ENCODE results near the gene HS2ST1.

The HS2ST1 gene

GRCh38 chr1:87136607-87137341 lies 222.3 kb downstream of the HS2ST1 start:
- H3K4me3 ChIP-seq (ENCODE audit: low read depth, low read length) = no peak overlapping the region
- ChIA-PET POLR2A (no interaction called here), CTCF (interaction anchor here (0.6 to 0.9 kb wide), 5 partner anchors 19 to 1044 kb away, joined by 3 read pairs; no protein-coding TSS in a partner anchor)
- TF ChIP-seq CTCF (tag by site-specific recombination; IDR thresholded peaks at IDR 0.05) = no peak
- H3K9me3 ChIP-seq (ENCODE audit: control insufficient read depth, insufficient read depth, low read depth, low read length) = no peaks in the 10 kb centered on the region
- no peak overlapping the region for H3K27ac ChIP-seq (ENCODE audit: extremely low read depth, low read depth, low read length)
- no peaks in the 10 kb centered on the region for H3K36me3 ChIP-seq (ENCODE audit: control insufficient read depth in 2 of 2, insufficient read depth in 1 of 2, low read length in 2 of 2)
- no peaks in the 10 kb centered on the region for H3K4me1 ChIP-seq (ENCODE audit: control insufficient read depth, insufficient read depth, low read length)

DNA sequence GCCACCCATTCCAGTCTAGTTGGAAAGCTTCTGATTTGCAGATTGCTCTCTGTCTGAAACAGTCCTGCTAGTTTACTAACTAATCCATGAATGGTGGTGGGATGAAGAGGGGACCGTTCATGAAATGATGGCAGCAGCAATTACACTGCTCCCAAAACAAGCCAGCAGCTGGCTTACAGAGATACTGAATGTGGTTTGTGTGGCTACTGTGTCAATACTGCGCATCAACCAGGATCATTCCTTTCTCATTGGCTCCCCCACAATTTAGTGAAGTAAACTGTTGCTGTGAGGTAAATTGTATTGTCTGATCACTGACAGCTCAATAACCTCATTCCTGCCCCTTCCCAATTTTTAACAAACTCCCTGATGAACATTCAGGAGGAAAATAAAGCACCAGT lies 222.9 kb downstream of the HS2ST1 start:
- ChIA-PET POLR2A (no interaction called here), CTCF (interaction anchor here (0.7 kb wide), 2 partner anchors 20 to 1041 kb away, joined by 3 read pairs; no protein-coding TSS in a partner anchor)
- Histone ChIP-seq H3K9me3 (ENCODE audit: control insufficient read depth, insufficient read depth, low read depth, low read length) (no peaks in the 10 kb centered on the region), H3K4me3 (ENCODE audit: low read depth, low read length) (no peak overlapping the region), H3K4me1 (ENCODE audit: control insufficient read depth, insufficient read depth, low read length) (no peaks in the 10 kb centered on the region), H3K36me3 (ENCODE audit: control insufficient read depth in 2 of 2, insufficient read depth in 1 of 2, low read length in 2 of 2) (no peaks in the 10 kb centered on the region), H3K27ac (ENCODE audit: extremely low read depth, low read depth, low read length) (no peak overlapping the region)
- TF ChIP-seq ZNF555 (tag by site-specific recombination; conservative IDR thresholded peaks at IDR 0.05) (no peak), BCL11A (tag by site-specific recombination; IDR thresholded peaks at IDR 0.05; ENCODE audit: low read depth) (no peak), ZNF155 (tag by site-specific recombination; IDR thresholded peaks at IDR 0.05) (no peak), ZBTB17 (tag by site-specific recombination; IDR thresholded peaks at IDR 0.05) (no peak), ZBTB8A (tag by site-specific recombination; IDR thresholded peaks at IDR 0.05) (no peak), ZSCAN30 (tag by site-specific recombination; IDR thresholded peaks at IDR 0.05) (no peak)
- TF ChIP-seq, protein P1, sequence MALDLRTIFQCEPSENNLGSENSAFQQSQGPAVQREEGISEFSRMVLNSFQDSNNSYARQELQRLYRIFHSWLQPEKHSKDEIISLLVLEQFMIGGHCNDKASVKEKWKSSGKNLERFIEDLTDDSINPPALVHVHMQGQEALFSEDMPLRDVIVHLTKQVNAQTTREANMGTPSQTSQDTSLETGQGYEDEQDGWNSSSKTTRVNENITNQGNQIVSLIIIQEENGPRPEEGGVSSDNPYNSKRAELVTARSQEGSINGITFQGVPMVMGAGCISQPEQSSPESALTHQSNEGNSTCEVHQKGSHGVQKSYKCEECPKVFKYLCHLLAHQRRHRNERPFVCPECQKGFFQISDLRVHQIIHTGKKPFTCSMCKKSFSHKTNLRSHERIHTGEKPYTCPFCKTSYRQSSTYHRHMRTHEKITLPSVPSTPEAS (tag by site-specific recombination; IDR thresholded peaks at IDR 0.05) = no peak
- TF ChIP-seq, protein P2, sequence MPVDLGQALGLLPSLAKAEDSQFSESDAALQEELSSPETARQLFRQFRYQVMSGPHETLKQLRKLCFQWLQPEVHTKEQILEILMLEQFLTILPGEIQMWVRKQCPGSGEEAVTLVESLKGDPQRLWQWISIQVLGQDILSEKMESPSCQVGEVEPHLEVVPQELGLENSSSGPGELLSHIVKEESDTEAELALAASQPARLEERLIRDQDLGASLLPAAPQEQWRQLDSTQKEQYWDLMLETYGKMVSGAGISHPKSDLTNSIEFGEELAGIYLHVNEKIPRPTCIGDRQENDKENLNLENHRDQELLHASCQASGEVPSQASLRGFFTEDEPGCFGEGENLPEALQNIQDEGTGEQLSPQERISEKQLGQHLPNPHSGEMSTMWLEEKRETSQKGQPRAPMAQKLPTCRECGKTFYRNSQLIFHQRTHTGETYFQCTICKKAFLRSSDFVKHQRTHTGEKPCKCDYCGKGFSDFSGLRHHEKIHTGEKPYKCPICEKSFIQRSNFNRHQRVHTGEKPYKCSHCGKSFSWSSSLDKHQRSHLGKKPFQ (tag by site-specific recombination; IDR thresholded peaks at IDR 0.05) = no peak
- TF ChIP-seq, protein P3, sequence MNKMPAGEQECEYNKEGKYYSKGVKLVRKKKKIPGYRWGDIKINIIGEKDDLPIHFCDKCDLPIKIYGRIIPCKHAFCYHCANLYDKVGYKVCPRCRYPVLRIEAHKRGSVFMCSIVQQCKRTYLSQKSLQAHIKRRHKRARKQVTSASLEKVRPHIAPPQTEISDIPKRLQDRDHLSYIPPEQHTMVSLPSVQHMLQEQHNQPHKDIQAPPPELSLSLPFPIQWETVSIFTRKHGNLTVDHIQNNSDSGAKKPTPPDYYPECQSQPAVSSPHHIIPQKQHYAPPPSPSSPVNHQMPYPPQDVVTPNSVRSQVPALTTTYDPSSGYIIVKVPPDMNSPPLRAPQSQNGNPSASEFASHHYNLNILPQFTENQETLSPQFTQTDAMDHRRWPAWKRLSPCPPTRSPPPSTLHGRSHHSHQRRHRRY (tag by site-specific recombination; IDR thresholded peaks at IDR 0.05) = no peak

DNA sequence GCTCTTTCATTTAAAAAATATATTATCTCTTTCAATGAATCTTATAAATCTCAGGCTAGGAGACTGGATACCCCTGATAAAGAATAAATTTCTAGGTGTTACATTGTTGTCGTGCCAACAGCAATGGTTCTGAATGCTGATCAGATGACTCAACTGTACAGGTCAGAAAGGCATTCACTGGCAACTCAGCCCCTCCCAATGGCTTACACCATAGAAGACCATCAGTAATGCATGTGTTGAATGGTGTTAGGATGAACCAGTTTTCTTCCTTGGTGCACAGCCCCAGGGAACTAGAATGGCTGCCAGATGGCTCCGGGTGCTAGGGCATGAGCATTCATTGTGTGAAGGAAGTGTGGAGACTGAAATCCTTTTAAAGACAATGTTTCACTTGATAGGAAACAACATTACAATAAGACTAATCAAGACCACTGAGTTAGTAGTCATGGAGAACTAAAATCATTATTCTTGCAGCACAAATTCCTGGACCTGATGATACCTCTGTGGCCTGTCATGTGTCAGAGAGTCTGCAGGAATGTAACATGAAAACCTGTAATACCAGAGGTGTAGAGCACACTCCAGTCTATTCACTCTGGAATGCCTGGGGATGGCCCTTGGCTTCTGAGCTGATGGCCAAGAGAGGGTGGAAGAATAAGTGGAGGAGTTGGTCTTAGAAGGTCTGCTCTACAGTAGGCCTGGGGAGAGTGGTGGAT lies 226.6 kb downstream of the HS2ST1 start:
- ChIA-PET CTCF (interaction anchor here (0.7 to 1.3 kb wide), 2 partner anchors 9 to 175 kb away, joined by 3 read pairs; no protein-coding TSS in a partner anchor), POLR2A (no interaction called here)
- Histone ChIP-seq H3K9me3 (ENCODE audit: control insufficient read depth, insufficient read depth, low read depth, low read length) (no peaks in the 10 kb centered on the region), H3K4me1 (ENCODE audit: control insufficient read depth, insufficient read depth, low read length) (no peaks in the 10 kb centered on the region), H3K4me3 (ENCODE audit: low read depth, low read length) (no peak overlapping the region), H3K36me3 (ENCODE audit: control insufficient read depth in 2 of 2, insufficient read depth in 1 of 2, low read length in 2 of 2) (no peaks in the 10 kb centered on the region), H3K27ac (ENCODE audit: extremely low read depth, low read depth, low read length) (no peak overlapping the region)
- TF ChIP-seq GLIS2 (tag by site-specific recombination; IDR thresholded peaks at IDR 0.05) = no peak
- no peak for TF ChIP-seq ZNF2 (tag by site-specific recombination; IDR thresholded peaks at IDR 0.05)
- TF ChIP-seq ZNF529 (tag by site-specific recombination; IDR thresholded peaks at IDR 0.05; ENCODE audit: insufficient replicate concordance) = no peak
- no peak for TF ChIP-seq ZNF23 (tag by site-specific recombination; IDR thresholded peaks at IDR 0.05; ENCODE audit: borderline replicate concordance)
- no peak for TF ChIP-seq ZIC2 (tag by site-specific recombination; IDR thresholded peaks at IDR 0.05)
- no peak for TF ChIP-seq ZNF114 (tag by site-specific recombination; IDR thresholded peaks at IDR 0.05)
- no peak for TF ChIP-seq ZNF24 (tag by site-specific recombination; IDR thresholded peaks at IDR 0.05)
- no peak for TF ChIP-seq ZNF664 (tag by site-specific recombination; IDR thresholded peaks at IDR 0.05)
- no peak for TF ChIP-seq ZNF626 (tag by site-specific recombination; IDR thresholded peaks at IDR 0.05)
- TF ChIP-seq ZNF169 (tag by site-specific recombination; IDR thresholded peaks at IDR 0.05) = no peak
- TF ChIP-seq ZNF146 (tag by site-specific recombination; IDR thresholded peaks at IDR 0.05) = no peak
- no peak for TF ChIP-seq ZNF660 (tag by site-specific recombination; IDR thresholded peaks at IDR 0.05)
- TF ChIP-seq ZNF514 (tag by site-specific recombination; IDR thresholded peaks at IDR 0.05) = no peak
